Coronary artery (tissue), 2 donors: ENCODE results near the gene USP17L22.
"Not testable (repeated sequence)": the region's sequence is repeated elsewhere in the genome, so short reads cannot be mapped to it uniquely, and the experiment has no call there.

ENCODE experiments used
- DNase-seq: peaks from one replicate; pipeline ENCODE4 v3.0.0-alpha.2; 2017; ENCODE audit warnings: low spot score
- H3K27ac ChIP-seq, 2 donors: fragments of 200-600 bp; sonication (generic); one replicate each; pipeline ENCODE4 v1.5.1; 2016 to 2019
- H3K4me3 ChIP-seq: fragments of 200-600 bp; sonication (generic); 2 replicates; pipeline ENCODE4 v1.5.1; 2016; ENCODE audit warnings: mild to moderate bottlenecking, moderate library complexity

The USP17L22 gene

GRCh38 chr4:9267319-9267718 is at the start of gene USP17L22:
Gene USP17L22 (plus strand): TSS chr4:9267619. CDS start chr4:9267619, 0 bp downstream.
- DNase-seq, result not testable (repeated sequence)

GRCh38 chr4:9219852-9220251 is 47.6 kb upstream of the USP17L22 start, which contains the start of gene USP17L12:
Gene USP17L12 (plus strand): TSS chr4:9220152. CDS start chr4:9220152, 0 bp downstream.
- H3K27ac ChIP-seq, H3K4me3 ChIP-seq, DNase-seq: not testable (repeated sequence)

More at GRCh38 chr4:9267319-9267718, at the start of gene USP17L22:
- H3K27ac ChIP-seq, H3K4me3 ChIP-seq: not testable (repeated sequence)

- DNase-seq, H3K27ac ChIP-seq, H3K4me3 ChIP-seq: not testable (repeated sequence)
Observed at GRCh38 chr4:9224596-9224995, 42.8 kb upstream of the USP17L22 start, which contains the start of gene USP17L13. Gene USP17L13 (plus strand): TSS chr4:9224896. CDS start chr4:9224896, 0 bp downstream.

- DNase-seq, H3K4me3 ChIP-seq, H3K27ac ChIP-seq: not testable (repeated sequence)
Observed at GRCh38 chr4:9230249-9230648, 37.2 kb upstream of the USP17L22 start.

- not testable (repeated sequence) for DNase-seq, H3K27ac ChIP-seq, H3K4me3 ChIP-seq
Observed at GRCh38 chr4:9234085-9234484, 33.3 kb upstream of the USP17L22 start, which contains the start of gene USP17L15. Gene USP17L15 (plus strand): TSS chr4:9234385. CDS start chr4:9234385, 0 bp downstream.

- peak; percentile 40 for DNase-seq
- H3K4me3 ChIP-seq, H3K27ac ChIP-seq: not testable (repeated sequence)
Observed at GRCh38 chr4:9238461-9238860, 29.0 kb upstream of the USP17L22 start.

- not testable (repeated sequence) for H3K4me3 ChIP-seq, H3K27ac ChIP-seq, DNase-seq
Observed at GRCh38 chr4:9243579-9243978, 23.8 kb upstream of the USP17L22 start, which contains the start of gene USP17L17. Gene USP17L17 (plus strand): TSS chr4:9243879. CDS start chr4:9243879, 0 bp downstream.

GRCh38 chr4:9247953-9248680 is 19.3 kb upstream of the USP17L22 start, which contains the start of gene USP17L18:
Gene USP17L18 (plus strand): TSS chr4:9248630. CDS start chr4:9248630, 0 bp downstream.
- H3K27ac ChIP-seq, H3K4me3 ChIP-seq: not testable (repeated sequence)
- DNase-seq, result peak; percentile 41

GRCh38 chr4:9253078-9253477 is 14.3 kb upstream of the USP17L22 start, which contains the start of gene USP17L19:
Gene USP17L19 (plus strand): TSS chr4:9253378. CDS start chr4:9253378, 0 bp downstream.
- not testable (repeated sequence) for H3K27ac ChIP-seq, H3K4me3 ChIP-seq, DNase-seq

GRCh38 chr4:9257824-9258223 is 9.6 kb upstream of the USP17L22 start, which contains the start of gene USP17L20:
Gene USP17L20 (plus strand): TSS chr4:9258124. CDS start chr4:9258124, 0 bp downstream.
- H3K27ac ChIP-seq, H3K4me3 ChIP-seq, DNase-seq: not testable (repeated sequence)

- H3K27ac ChIP-seq, DNase-seq, H3K4me3 ChIP-seq: not testable (repeated sequence)
Observed at GRCh38 chr4:9262572-9262971, 4.8 kb upstream of the USP17L22 start, which contains the start of gene USP17L21. Gene USP17L21 (plus strand): TSS chr4:9262872. CDS start chr4:9262872, 0 bp downstream.

GRCh38 chr4:9271719-9272118 is 4.3 kb downstream of the USP17L22 start:
- not testable (repeated sequence) for H3K4me3 ChIP-seq, DNase-seq, H3K27ac ChIP-seq
